ENCODE measurements around the gene AKAP13. TPM values are rescaled to one million over a fixed set of nuclear protein-coding genes. Genes with fewer than 3 reads are reported as not detected.

The AKAP13 gene
- total RNA-seq, 4 donors from 2014 or later = 57.3 to 178 (median 81.5) TPM

- DNase-seq = no peak
- peaks cover 29 to 78% (median 39%) of the 10 kb centered on the region in 3 donors for H3K36me3 ChIP-seq
- H3K9me3 ChIP-seq = no peaks in the 10 kb centered on the region
- H3K27ac ChIP-seq = no peak overlapping the region
- no peaks in the 10 kb centered on the region for H3K27me3 ChIP-seq
- 87 to 92% methylated on average over 12 of the region's 12 CpGs for WGBS, 2 donors
- TF ChIP-seq POLR2A (IDR thresholded peaks at IDR 0.05) (no peak), CTCF (IDR thresholded peaks at IDR 0.05) (no peak)
- no peak overlapping the region for H3K4me3 ChIP-seq
- H3K4me1 ChIP-seq = peaks cover 6 to 49% (median 12%) of the 10 kb centered on the region in 3 donors
- intact Hi-C loops (cut with DNase I) = no loop called here
These were observed 366.2 kb downstream of the AKAP13 start for GRCh38 chr15:85746641-85747040.

DNA sequence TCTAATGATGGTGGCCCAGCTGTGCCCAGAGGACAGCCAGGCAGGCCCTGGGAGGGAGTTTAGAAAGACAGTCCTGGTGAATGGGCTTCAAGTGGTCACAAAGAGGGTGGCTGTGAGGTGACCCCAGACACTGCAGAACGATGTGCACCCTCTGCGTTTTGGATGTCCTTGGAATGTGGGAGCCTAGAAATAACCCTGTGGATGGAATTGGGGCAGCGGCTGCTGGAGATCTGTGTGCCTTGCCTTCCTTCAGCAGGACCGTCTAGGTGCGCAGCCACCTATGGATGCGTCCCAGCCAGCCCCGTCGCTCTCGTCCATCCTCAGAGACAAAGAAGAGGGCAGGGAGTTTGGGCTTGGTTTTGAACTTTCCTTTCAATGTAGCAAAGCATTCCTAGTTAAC lies 367.8 kb downstream of the AKAP13 start:
- no peak for TF ChIP-seq POLR2A (IDR thresholded peaks at IDR 0.05)
- no peak for TF ChIP-seq CTCF (IDR thresholded peaks at IDR 0.05)
- no peak overlapping the region for H3K4me3 ChIP-seq
- H3K4me1 ChIP-seq = peaks cover 14 to 52% (median 22%) of the 10 kb centered on the region in 3 donors
- DNase-seq = no peak
- no peaks in the 10 kb centered on the region for H3K9me3 ChIP-seq
- no peaks in the 10 kb centered on the region for H3K27me3 ChIP-seq
- H3K27ac ChIP-seq = peak overlapping the region in 3 of 4 donors; percentile 62 to 81 (median 74)
- peaks cover 29 to 62% (median 38%) of the 10 kb centered on the region in 3 donors for H3K36me3 ChIP-seq
- 79 to 84% methylated on average over 8 to 9 of the region's 9 CpGs for WGBS, 2 donors
- intact Hi-C loops (cut with DNase I) = no loop called here

- H3K4me1 ChIP-seq = peaks cover 14 to 57% (median 25%) of the 10 kb centered on the region in 3 donors
- H3K27me3 ChIP-seq = no peaks in the 10 kb centered on the region
- no peaks in the 10 kb centered on the region for H3K9me3 ChIP-seq
- intact Hi-C loops (cut with DNase I) = no loop called here
- H3K4me3 ChIP-seq = no peak overlapping the region
- 79 to 91% methylated on average over 6 to 10 of the region's 11 CpGs for WGBS, 2 donors
- H3K36me3 ChIP-seq = peaks cover 23 to 57% (median 33%) of the 10 kb centered on the region in 3 donors
- H3K27ac ChIP-seq = peak overlapping the region in 3 of 4 donors; percentile 62 to 81 (median 74)
- no peak for DNase-seq
- TF ChIP-seq POLR2A (IDR thresholded peaks at IDR 0.05) (no peak), CTCF (IDR thresholded peaks at IDR 0.05) (no peak)
These were observed 368.3 kb downstream of the AKAP13 start for GRCh38 chr15:85748729-85749128.

DNA sequence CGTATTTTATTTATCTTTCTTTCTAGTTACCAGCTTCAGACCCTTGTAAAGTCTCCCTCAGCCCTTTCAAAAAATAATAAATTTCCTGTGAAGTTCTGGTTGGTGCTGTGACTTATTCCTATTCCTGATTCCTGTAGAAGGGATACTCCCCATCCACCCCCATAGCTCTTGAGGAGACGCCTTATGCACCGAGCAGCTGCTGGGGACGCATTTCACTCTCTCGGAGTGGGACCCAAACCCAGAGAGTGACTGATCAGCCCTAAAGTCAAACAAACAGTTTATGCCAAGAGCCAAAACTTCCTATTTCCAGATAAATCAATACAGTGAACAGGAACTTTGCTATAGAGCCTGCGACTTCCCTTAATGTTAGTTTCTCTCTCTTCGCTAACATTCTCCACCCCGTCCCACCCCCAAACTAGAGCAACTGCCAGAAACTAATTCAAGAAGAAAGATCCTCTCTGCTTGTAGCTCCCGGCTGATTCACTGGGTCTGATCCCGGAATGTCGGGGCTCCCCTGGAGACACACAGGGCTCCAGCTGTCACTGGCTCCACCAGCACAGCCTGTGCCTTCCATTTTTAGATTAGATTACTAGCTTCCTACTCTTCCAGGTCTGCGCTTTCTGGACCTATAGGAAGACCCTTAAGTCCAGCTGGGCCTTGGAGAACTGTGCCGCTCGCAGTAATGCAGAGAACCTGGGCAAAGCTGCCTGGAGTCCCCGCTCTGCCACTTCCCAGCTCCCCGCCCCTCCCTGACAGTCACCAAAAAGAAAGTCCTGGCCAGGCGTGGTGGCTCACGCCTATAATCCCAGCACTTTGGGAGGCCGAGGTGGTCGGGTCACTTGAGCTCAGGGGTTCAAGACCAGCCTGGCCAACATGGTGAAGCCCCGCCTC lies 369.1 kb downstream of the AKAP13 start:
- Histone ChIP-seq H3K27me3 (no peaks in the 10 kb centered on the region), H3K4me3 (peak overlapping the region in 3 of 4 donors; percentile 12 to 39 (median 18)), H3K27ac (peak overlapping the region; percentile 42 to 85 (median 78)), H3K36me3 (peaks cover 18 to 49% (median 25%) of the 10 kb centered on the region in 3 donors), H3K9me3 (no peaks in the 10 kb centered on the region), H3K4me1 (peaks cover 14 to 64% (median 25%) of the 10 kb centered on the region in 3 donors)
- TF ChIP-seq POLR2A (IDR thresholded peaks at IDR 0.05) (no peak), CTCF (IDR thresholded peaks at IDR 0.05) (no peak)
- 48 to 67% methylated on average over 12 to 15 of the region's 21 CpGs for WGBS, 2 donors
- intact Hi-C loops (cut with DNase I) = loop anchor here (10.0 kb wide), 1 partner anchor 85 kb away; no protein-coding TSS in a partner anchor
- DNase-seq = no peak

Data from esophagus squamous epithelium (tissue), 5 donors.